HepG2 (cell line): ENCODE data around the gene NUDT1. TPM values are rescaled to one million over a fixed set of nuclear protein-coding genes. Genes with fewer than 3 reads are reported as not detected.

ENCODE experiments used
- ATAC-seq: fragments of 200-7000 bp; cut with Tn5 transposase; 3 replicates; pipeline ENCODE4 v1.9.1; 2020; ENCODE audit warnings: mild to moderate bottlenecking, moderate library complexity
- Bru-seq: library from RNA; stranded (reverse); fragments of 400-500 nt; gene quantifications from one replicate; lab custom pipeline; 2021; lab: Mats Ljungman, UMichigan
- BruChase-seq, 2 experiments: library from RNA; stranded (reverse); fragments of 400-500 nt; gene quantifications; one replicate each; lab custom pipeline; 2021; lab: Mats Ljungman, UMichigan
- BruUV-seq: library from RNA; stranded (reverse); fragments of 400-500 nt; replicated peaks from 2 replicates; lab custom pipeline; 2021; lab: Mats Ljungman, UMichigan
- CTCF ChIA-PET: fragments of 300-600 bp; formaldehyde crosslinking; extraction: SDS; loops from one replicate; lab custom pipeline; 2021; ENCODE audit warnings: low total read pairs, inconsistent platforms, low intra/inter-chr PET ratio; lab: Yijun Ruan, JAX
- POLR2A ChIA-PET: fragments of 350-600 bp; sonication (Branson Sonifier 250); formaldehyde crosslinking; loops from one replicate; lab custom pipeline; 2020; ENCODE audit warnings: antibody characterized with exemption, inconsistent platforms; lab: Yijun Ruan, JAX
- DNase-seq: peaks from one replicate; pipeline ENCODE4 v3.0.0-alpha.2; 2015; ENCODE audit warnings: low spot score
- FAIRE-seq: peaks from 3 replicates; lab custom pipeline; 2011; peaks lifted over from hg19 to GRCh38; lab: Jason Lieb, UNC
- H2AFZ ChIP-seq: one replicate; pipeline ENCODE4 v1.6.1; 2011; ENCODE audit warnings: low read length, inconsistent platforms
- H3K27ac ChIP-seq: fragments of 300-600 bp; 3 replicates; pipeline ENCODE4 v1.8.0; 2011; ENCODE audit warnings: mixed run types, mild to moderate bottlenecking, mixed read lengths, low read length, inconsistent platforms; ENCODE audit not compliant: insufficient read depth; ENCODE audit errors: extremely low read length
- H3K27me3 ChIP-seq, 2 experiments: fragments of 200-600 bp in 1 of 2; 2 replicates in 1 of 2; 3 replicates in 1 of 2; pipeline versions ENCODE4 v1.6.0 to v1.8.0; 2011; ENCODE audit warnings: low read length in 2 of 2, mild to moderate bottlenecking in 2 of 2, moderate library complexity in 2 of 2, inconsistent platforms in 1 of 2; ENCODE audit not compliant: insufficient read depth in 2 of 2, control insufficient read depth in 1 of 2
- H3K36me3 ChIP-seq, 2 experiments: fragments of 200-600 bp in 1 of 2; replicated peaks in 1 of 2; 2 replicates in 1 of 2; 3 replicates in 1 of 2; pipeline versions ENCODE4 v1.5.1 to v1.8.0; 2011; ENCODE audit warnings: low read length in 2 of 2, inconsistent platforms in 1 of 2; ENCODE audit not compliant: insufficient read depth in 2 of 2, control insufficient read depth in 1 of 2
- H3K4me1 ChIP-seq: 2 replicates; pipeline ENCODE4 v1.5.1; 2012; ENCODE audit warnings: low read length, inconsistent platforms; ENCODE audit not compliant: insufficient read depth
- H3K4me2 ChIP-seq: 2 replicates; pipeline ENCODE4 v1.6.0; 2011; ENCODE audit warnings: low read depth, low read length, inconsistent platforms
- H3K4me3 ChIP-seq, 3 experiments: fragments of 200-600 bp in 1 of 3; sonication (generic), shearing (Covaris generic) in 1 of 3; replicated peaks in 1 of 3; 2 replicates each; pipeline ENCODE4 v1.5.1; 2011 to 2016; ENCODE audit warnings: low read length in 3 of 3, inconsistent platforms in 2 of 3, low read depth in 2 of 3, mild to moderate bottlenecking in 2 of 3, control low read depth in 1 of 3, mixed read lengths in 1 of 3; ENCODE audit not compliant: insufficient read depth in 1 of 3
- H3K79me2 ChIP-seq: one replicate; pipeline ENCODE4 v1.6.1; 2011; ENCODE audit warnings: low read length, inconsistent platforms; ENCODE audit not compliant: insufficient read depth
- H3K9ac ChIP-seq: 2 replicates; pipeline ENCODE4 v1.6.0; 2011; ENCODE audit warnings: mild to moderate bottlenecking, low read depth, low read length, inconsistent platforms; ENCODE audit not compliant: insufficient read depth
- H3K9me3 ChIP-seq: 2 replicates; pipeline ENCODE4 v1.5.1; 2012; ENCODE audit warnings: mild to moderate bottlenecking, low read length
- H4K20me1 ChIP-seq: 2 replicates; pipeline ENCODE4 v1.6.0; 2011; ENCODE audit warnings: inconsistent platforms, mild to moderate bottlenecking, low read length, moderate library complexity; ENCODE audit not compliant: insufficient read depth
- ARID2 ChIP-seq: sonication (generic); formaldehyde crosslinking; IDR thresholded peaks from 2 replicates; pipeline ENCODE4 v1.8.1; 2022; ENCODE audit warnings: mild to moderate bottlenecking, missing genetic modification reagents, borderline replicate concordance
- EEA1 ChIP-seq: sonication (generic); formaldehyde crosslinking; IDR thresholded peaks from 2 replicates; pipeline ENCODE4 v1.5.1; 2020; ENCODE audit warnings: mild to moderate bottlenecking, missing genetic modification reagents, borderline replicate concordance
- KAT8 ChIP-seq: IDR thresholded peaks from 2 replicates; pipeline ENCODE4 v1.6.1; 2016; ENCODE audit warnings: missing genetic modification reagents, missing compliant biosample characterization
- KDM1A ChIP-seq: IDR thresholded peaks from 2 replicates; pipeline ENCODE4 v1.6.1; 2016; ENCODE audit warnings: missing compliant biosample characterization
- KLF15 ChIP-seq: sonication (generic); formaldehyde crosslinking; IDR thresholded peaks from 2 replicates; pipeline ENCODE4 v1.8.1; 2023; ENCODE audit warnings: borderline replicate concordance, mild to moderate bottlenecking, inconsistent platforms, missing genetic modification reagents, mixed read lengths
- KMT2A ChIP-seq: sonication (generic); formaldehyde crosslinking; IDR thresholded peaks from 2 replicates; pipeline ENCODE4 v1.4.0; 2020; ENCODE audit warnings: missing genetic modification reagents
- SP5 ChIP-seq: IDR thresholded peaks from 2 replicates; pipeline ENCODE4 v1.6.1; 2016; ENCODE audit warnings: low read depth, borderline replicate concordance
- ZNF225 ChIP-seq: sonication (generic); formaldehyde crosslinking; IDR thresholded peaks from 2 replicates; pipeline ENCODE4 v1.4.0; 2020; ENCODE audit warnings: mild to moderate bottlenecking, missing genetic modification reagents
- WGBS: methylation state at CpG from one replicate; pipeline ENCODE4 v1.1.6; 2017; ENCODE audit warnings: low lambda C conversion rate; 5-methylcytosine and 5-hydroxymethylcytosine counted together
- in situ Hi-C: cut with HindIII; loops from 2 replicates; pipeline ENCODE4 v1.10.0; 2017; ENCODE audit warnings: low pct_unique_long_range_greater_than_20kb; ENCODE audit not compliant: extremely low pct_ligation_motif_present
- intact Hi-C: fragments of 100-400 bp; cut with micrococcal nuclease; formaldehyde crosslinking; loops from one replicate; pipeline ENCODE4 v1.10.0; 2022; ENCODE audit not compliant: unreplicated experiment
- long read RNA-seq, 2 experiments: library from RNA in 1 of 2; library from polyadenylated mRNA in 1 of 2; stranded (forward) in 1 of 2; unstranded in 1 of 2; transcript quantifications; one replicate each; pipeline ENCODE4 v2.0.0, GENCODE V29; 2019 to 2022
- polyA minus RNA-seq, 3 experiments: library from RNA; depleted of rRNA, polyadenylated mRNA; stranded (reverse); fragments of >200 nt; gene quantifications; 2 replicates each; pipeline ENCODE4 v1.2.3, GENCODE V29; 2011; ENCODE audit warnings: low replicate concordance in 1 of 3
- polyA plus RNA-seq, 8 experiments: library from polyadenylated mRNA; depleted of rRNA in 3 of 8; stranded (reverse) in 7 of 8; unstranded in 1 of 8; fragments of >200 nt; fragmentation: Illumina TruSeq in 4 of 8; extraction: Trizol in 4 of 8; gene quantifications; 2 replicates each; pipeline versions ENCODE4 v1.2.1 to v1.2.3, GENCODE V29; 2011 to 2016; ENCODE audit warnings: low read depth in 4 of 8, missing spikeins in 1 of 8, mixed read lengths in 1 of 8; ENCODE audit not compliant: insufficient read depth in 1 of 8
- total RNA-seq, 5 experiments: library from RNA; depleted of rRNA; stranded (reverse); fragments of >200 nt; fragmentation: Illumina TruSeq; extraction: Trizol; gene quantifications; 2 replicates each; pipeline ENCODE4 v1.2.3, GENCODE V29; 2016; ENCODE audit warnings: low read depth in 1 of 5
- TF ChIP-seq, protein P1 (sequence below): IDR thresholded peaks from 2 replicates; pipeline ENCODE4 v1.6.1; 2016; ENCODE audit warnings: missing compliant biosample characterization, missing genetic modification reagents, borderline replicate concordance
- TF ChIP-seq, protein P2 (sequence below): sonication (generic); formaldehyde crosslinking; IDR thresholded peaks from 2 replicates; pipeline ENCODE4 v1.4.0; 2020; ENCODE audit warnings: missing genetic modification reagents, borderline replicate concordance

Gene NUDT1
- total RNA-seq (2016; rRNA removed; fragmentation: Illumina TruSeq; extraction: Trizol) = 26.8 and 32.7 TPM in 2 replicates
- total RNA-seq (2016; cell fraction: cytosol; rRNA removed; fragmentation: Illumina TruSeq; extraction: Trizol; ENCODE audit: low read depth) = 11.4 TPM in 2 replicates
- total RNA-seq (2016; cell fraction: insoluble cytoplasmic fraction; rRNA removed; fragmentation: Illumina TruSeq; extraction: Trizol) = 26.2 and 40.5 TPM in 2 replicates
- total RNA-seq (2016; cell fraction: membrane; rRNA removed; fragmentation: Illumina TruSeq; extraction: Trizol) = 14.4 and 18.7 TPM in 2 replicates
- total RNA-seq (2016; cell fraction: nucleus; rRNA removed; fragmentation: Illumina TruSeq; extraction: Trizol) = 9.7 and 11.3 TPM in 2 replicates
- polyA plus RNA-seq (2011; rRNA removed) = 6.4 and 9.1 TPM in 2 replicates
- 8.6 and 15.0 TPM in 2 replicates for polyA plus RNA-seq (2011; cell fraction: cytosol; rRNA removed)
- 7.0 and 14.0 TPM in 2 replicates for polyA plus RNA-seq (2011; cell fraction: nucleus; rRNA removed)
- polyA plus RNA-seq (2012) = 9.3 and 12.3 TPM in 2 replicates
- 11.6 and 16.1 TPM in 2 replicates for polyA plus RNA-seq (2016; cell fraction: cytosol; fragmentation: Illumina TruSeq; extraction: Trizol; ENCODE audit: low read depth)
- polyA plus RNA-seq (2016; cell fraction: insoluble cytoplasmic fraction; fragmentation: Illumina TruSeq; extraction: Trizol; ENCODE audit: low read depth) = 33.4 and 44.1 TPM in 2 replicates
- polyA plus RNA-seq (2016; cell fraction: membrane; fragmentation: Illumina TruSeq; extraction: Trizol; ENCODE audit: low read depth) = 15.0 and 16.2 TPM in 2 replicates
- 21.7 and 21.8 TPM in 2 replicates for polyA plus RNA-seq (2016; cell fraction: nucleus; fragmentation: Illumina TruSeq; extraction: Trizol; ENCODE audit: insufficient read depth, low read depth)
- polyA minus RNA-seq (2011; rRNA and poly(A)+ RNA removed; ENCODE audit: low replicate concordance) = 10.9 and 35.3 TPM in 2 replicates
- polyA minus RNA-seq (2011; cell fraction: cytosol; rRNA and poly(A)+ RNA removed) = 3.8 and 4.1 TPM in 2 replicates
- polyA minus RNA-seq (2011; cell fraction: nucleus; rRNA and poly(A)+ RNA removed) = 1.2 and 1.3 TPM in 2 replicates
- percentile 34 among the genes with signal in this experiment for Bru-seq, nascent RNA
- BruChase-seq, experiment 1, labeled RNA remaining after a 6-hour chase = percentile 30 among the genes with signal in this experiment
- percentile 28 among the genes with signal in this experiment for BruChase-seq, experiment 2, labeled RNA remaining after a 2-hour chase
- long read RNA-seq, experiment 1, transcript NUDT1-206 (3 exons, 714 nt) = major isoform, 16 of 26 reads
- long read RNA-seq, experiment 1, partial matches to known transcripts = 0 of 26 reads
- long read RNA-seq, experiment 1, other reads (novel, unspliced or antisense) = 4 of 26 reads
- long read RNA-seq, experiment 2, transcript NUDT1-206 (3 exons, 714 nt) = major isoform, 5 of 11 reads
- long read RNA-seq, experiment 2, partial matches to known transcripts = 0 of 11 reads
- long read RNA-seq, experiment 2, other reads (novel, unspliced or antisense) = 2 of 11 reads

DNA sequence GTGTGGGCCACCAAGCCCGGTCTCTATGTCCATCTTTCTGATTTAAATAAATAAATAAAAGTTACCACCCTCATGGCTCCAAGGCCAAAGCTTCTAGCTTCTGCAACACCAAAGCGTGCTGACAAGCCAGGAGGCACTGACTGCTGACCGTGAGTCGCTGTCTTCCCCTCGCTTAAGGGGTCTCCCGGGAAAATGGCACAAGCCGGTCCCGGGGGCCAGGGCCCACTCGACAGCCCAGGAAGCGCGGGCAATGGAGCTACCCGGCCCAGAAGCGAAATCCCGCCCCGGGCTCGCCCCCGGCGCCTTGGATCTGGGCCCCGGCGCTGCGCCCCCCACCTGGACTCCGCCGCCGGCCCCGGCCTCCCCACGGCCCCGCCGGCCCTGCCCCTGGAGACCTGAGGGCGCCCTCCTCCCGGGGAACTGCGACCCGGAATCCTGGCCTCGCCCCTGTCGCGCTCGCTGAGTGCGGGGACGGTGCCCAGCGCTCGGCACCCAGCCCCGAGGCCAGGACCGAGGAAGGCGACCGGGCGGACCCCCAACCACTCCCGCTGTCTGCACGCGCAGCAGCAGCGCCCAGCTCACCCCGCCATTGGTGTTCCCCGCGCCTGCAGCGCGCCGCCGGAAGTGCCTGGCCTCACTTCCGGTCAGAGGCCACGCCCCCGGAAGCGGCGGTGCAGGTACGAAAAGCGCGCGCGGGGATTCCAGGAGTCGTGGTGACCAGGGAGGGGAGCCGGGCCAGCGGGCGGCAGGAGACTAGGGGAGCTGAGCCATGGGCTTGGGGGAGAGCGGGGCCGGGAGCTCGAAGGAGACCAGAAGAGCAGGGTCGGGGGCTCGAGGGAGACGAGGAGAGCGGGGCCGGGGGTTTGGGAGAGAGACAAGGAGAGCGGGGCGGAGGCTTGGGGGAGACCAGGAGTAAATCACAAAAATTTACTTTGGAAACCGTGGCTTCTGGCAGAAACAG is at the start of gene NUDT1, which contains the start of gene MRM2:
TSS of gene NUDT1 (plus strand) at position 647 of the 961 bp plus-strand sequence. CDS start 2,349 bp downstream, outside the sequence.
TSS of gene MRM2 (minus strand) at position 626 of the 961 bp plus-strand sequence. CDS start at position 590, 36 bp downstream.
- H3K36me3 ChIP-seq = peaks cover 6 to 22% of the 10 kb centered on the region in 2 experiments
- H3K9me3 ChIP-seq = no peaks in the 10 kb centered on the region
- intact Hi-C loops (loop anchor here (2.0 to 10.0 kb wide), 2 partner anchors 73 to 113 kb away; partner anchors contain the start of genes EIF3B and SNX8), in situ Hi-C loops (loop anchor here (5.0 kb wide), 1 partner anchor 105 kb away; no protein-coding TSS in a partner anchor)
- POLR2A ChIA-PET = interaction anchor here (0.7 to 1.5 kb wide), 3 partner anchors 28 to 112 kb away, joined by 4 to 6 read pairs (median 5); partner anchors contain the start of gene EIF3B
- peak within 1 kb of the TSS; percentile 96 for H3K9ac ChIP-seq
- FAIRE-seq = no peak
- peak within 1 kb of the TSS; percentile 72 for H3K27ac ChIP-seq
- peak; percentile 90 for ATAC-seq
- TSS peak; percentile 59 for BruUV-seq
- H3K4me3 ChIP-seq = peak within 1 kb of the TSS; percentile 91 to 98 (median 98)
- peaks cover 45% of the 10 kb centered on the region for H3K4me1 ChIP-seq
- H2AFZ ChIP-seq = no peak within 1 kb of the TSS
- peak; percentile 74 for DNase-seq
- H3K27me3 ChIP-seq = no peaks in the 10 kb centered on the region; a peak in 1 of 5 replicates
- WGBS = under 1% methylated on average over 21 of the region's 81 CpGs
- no peaks in the 10 kb centered on the region for H4K20me1 ChIP-seq
- H3K4me2 ChIP-seq = peak within 1 kb of the TSS; percentile 99
- peaks cover 22% of the 10 kb centered on the region for H3K79me2 ChIP-seq
- CTCF ChIA-PET = no interaction called here
- TF ChIP-seq EEA1 (CRISPR knock-in tag) (peak; percentile 67; the same call in 1 of the 2 replicates), KAT8 (peak; percentile 96), SP5 (CRISPR knock-in tag) (peak; percentile 55; the same call in 1 of the 2 replicates), ZNF225 (CRISPR knock-in tag) (peak; percentile 75; the same call in 1 of the 2 replicates), KLF15 (CRISPR knock-in tag) (no peak), KMT2A (peak; percentile 95), KDM1A (no peak), ARID2 (CRISPR knock-in tag) (no peak)
- TF ChIP-seq, protein P1, sequence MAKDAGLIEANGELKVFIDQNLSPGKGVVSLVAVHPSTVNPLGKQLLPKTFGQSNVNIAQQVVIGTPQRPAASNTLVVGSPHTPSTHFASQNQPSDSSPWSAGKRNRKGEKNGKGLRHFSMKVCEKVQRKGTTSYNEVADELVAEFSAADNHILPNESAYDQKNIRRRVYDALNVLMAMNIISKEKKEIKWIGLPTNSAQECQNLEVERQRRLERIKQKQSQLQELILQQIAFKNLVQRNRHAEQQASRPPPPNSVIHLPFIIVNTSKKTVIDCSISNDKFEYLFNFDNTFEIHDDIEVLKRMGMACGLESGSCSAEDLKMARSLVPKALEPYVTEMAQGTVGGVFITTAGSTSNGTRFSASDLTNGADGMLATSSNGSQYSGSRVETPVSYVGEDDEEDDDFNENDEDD (CRISPR knock-in tag) = peak; percentile 99
- TF ChIP-seq, protein P2, sequence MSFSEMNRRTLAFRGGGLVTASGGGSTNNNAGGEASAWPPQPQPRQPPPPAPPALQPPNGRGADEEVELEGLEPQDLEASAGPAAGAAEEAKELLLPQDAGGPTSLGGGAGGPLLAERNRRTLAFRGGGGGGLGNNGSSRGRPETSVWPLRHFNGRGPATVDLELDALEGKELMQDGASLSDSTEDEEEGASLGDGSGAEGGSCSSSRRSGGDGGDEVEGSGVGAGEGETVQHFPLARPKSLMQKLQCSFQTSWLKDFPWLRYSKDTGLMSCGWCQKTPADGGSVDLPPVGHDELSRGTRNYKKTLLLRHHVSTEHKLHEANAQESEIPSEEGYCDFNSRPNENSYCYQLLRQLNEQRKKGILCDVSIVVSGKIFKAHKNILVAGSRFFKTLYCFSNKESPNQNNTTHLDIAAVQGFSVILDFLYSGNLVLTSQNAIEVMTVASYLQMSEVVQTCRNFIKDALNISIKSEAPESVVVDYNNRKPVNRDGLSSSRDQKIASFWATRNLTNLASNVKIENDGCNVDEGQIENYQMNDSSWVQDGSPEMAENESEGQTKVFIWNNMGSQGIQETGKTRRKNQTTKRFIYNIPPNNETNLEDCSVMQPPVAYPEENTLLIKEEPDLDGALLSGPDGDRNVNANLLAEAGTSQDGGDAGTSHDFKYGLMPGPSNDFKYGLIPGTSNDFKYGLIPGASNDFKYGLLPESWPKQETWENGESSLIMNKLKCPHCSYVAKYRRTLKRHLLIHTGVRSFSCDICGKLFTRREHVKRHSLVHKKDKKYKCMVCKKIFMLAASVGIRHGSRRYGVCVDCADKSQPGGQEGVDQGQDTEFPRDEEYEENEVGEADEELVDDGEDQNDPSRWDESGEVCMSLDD (CRISPR knock-in tag) = no peak; the same call in 1 of the 2 replicates
